ENCODE data around the gene SLAMF9.

Gene SLAMF9

DNA sequence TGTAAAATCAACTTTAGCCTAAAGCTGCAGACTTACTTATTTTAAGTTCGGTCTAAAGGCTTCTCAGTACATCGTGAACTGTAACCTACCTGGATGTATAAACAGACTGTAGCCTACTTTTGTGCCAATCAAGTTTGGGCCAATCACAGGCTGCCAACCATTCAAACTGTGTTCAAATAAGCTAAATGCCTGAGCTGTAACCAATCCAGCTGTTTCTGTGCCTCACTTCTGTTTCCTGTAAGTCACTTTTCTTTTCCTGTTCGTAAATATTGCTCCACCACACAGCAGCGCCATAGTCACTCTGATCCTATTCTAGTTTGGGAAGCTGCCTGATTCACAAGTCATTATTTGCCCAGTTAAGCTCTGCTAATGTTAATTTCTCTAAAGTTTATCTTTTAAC is 37.5 kb upstream of the SLAMF9 start:
- no peak for ATAC-seq
- no peak for TF ChIP-seq OSR1 (CRISPR knock-in tag; IDR thresholded peaks at IDR 0.05)
- no peak for TF ChIP-seq ARNTL (CRISPR knock-in tag; IDR thresholded peaks at IDR 0.05; ENCODE audit: borderline replicate concordance, low read depth)
- TF ChIP-seq, protein P1, sequence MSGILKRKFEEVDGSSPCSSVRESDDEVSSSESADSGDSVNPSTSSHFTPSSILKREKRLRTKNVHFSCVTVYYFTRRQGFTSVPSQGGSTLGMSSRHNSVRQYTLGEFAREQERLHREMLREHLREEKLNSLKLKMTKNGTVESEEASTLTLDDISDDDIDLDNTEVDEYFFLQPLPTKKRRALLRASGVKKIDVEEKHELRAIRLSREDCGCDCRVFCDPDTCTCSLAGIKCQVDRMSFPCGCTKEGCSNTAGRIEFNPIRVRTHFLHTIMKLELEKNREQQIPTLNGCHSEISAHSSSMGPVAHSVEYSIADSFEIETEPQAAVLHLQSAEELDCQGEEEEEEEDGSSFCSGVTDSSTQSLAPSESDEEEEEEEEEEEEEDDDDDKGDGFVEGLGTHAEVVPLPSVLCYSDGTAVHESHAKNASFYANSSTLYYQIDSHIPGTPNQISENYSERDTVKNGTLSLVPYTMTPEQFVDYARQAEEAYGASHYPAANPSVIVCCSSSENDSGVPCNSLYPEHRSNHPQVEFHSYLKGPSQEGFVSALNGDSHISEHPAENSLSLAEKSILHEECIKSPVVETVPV (CRISPR knock-in tag; IDR thresholded peaks at IDR 0.05) = no peak

DNA sequence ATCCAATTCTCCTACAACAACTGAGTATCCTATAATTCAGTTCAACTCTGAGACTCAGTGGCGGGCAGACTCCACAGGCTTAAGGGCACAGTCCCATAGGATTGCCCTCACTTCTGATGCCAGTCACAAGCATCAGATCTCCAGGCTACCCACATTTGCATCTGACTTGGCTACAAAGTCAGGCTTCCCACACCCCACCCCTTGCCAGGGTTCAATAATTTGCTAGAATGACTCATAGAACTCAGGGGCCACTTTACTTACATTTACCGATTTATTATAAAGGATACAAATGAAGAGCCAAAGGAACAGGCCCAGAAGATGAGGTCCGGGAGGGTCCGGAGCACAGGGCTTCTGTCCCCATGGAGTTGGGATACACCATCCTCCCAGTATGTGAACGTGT is 36.0 kb upstream of the SLAMF9 start:
- no peak for ATAC-seq
- no peak for TF ChIP-seq TOX (CRISPR knock-in tag; IDR thresholded peaks at IDR 0.05; ENCODE audit: borderline replicate concordance)

DNA sequence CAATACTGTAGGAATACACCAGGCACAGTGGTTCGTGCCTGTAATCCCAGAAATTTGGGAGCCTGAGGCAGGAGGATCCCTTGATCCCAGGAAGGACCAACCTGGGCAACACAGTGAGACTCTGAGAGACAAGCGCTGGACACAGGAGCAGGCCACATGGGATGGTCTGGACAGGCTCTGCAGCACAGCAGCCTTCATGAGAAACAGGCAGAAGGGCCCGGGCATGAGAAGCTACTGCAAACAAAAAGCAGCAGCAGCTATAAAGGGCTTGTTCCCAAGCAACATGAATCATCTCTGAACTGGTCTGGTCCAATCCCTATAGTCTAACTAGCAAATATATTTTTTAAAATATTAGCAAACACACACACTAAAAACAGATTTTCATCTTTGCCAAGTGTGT is 35.5 kb upstream of the SLAMF9 start:
- no peak for ATAC-seq
- no peak for TF ChIP-seq ZNF70 (CRISPR knock-in tag; IDR thresholded peaks at IDR 0.05)
- TF ChIP-seq BACH2 (CRISPR knock-in tag; IDR thresholded peaks at IDR 0.05; ENCODE audit: borderline replicate concordance) = no peak
- no peak for TF ChIP-seq RARB (CRISPR knock-in tag; IDR thresholded peaks at IDR 0.05)
- TF ChIP-seq, protein P1 (CRISPR knock-in tag; IDR thresholded peaks at IDR 0.05) = no peak
- no peak for TF ChIP-seq CSDC2 (CRISPR knock-in tag; IDR thresholded peaks at IDR 0.05)
- TF ChIP-seq ARNTL (CRISPR knock-in tag; IDR thresholded peaks at IDR 0.05; ENCODE audit: borderline replicate concordance, low read depth) = no peak
- no peak for TF ChIP-seq ZNF8 (CRISPR knock-in tag; IDR thresholded peaks at IDR 0.05)
- TF ChIP-seq ZFP3 (CRISPR knock-in tag; IDR thresholded peaks at IDR 0.05) = no peak
- TF ChIP-seq TOX (CRISPR knock-in tag; IDR thresholded peaks at IDR 0.05; ENCODE audit: borderline replicate concordance) = no peak
- no peak for TF ChIP-seq OSR1 (CRISPR knock-in tag; IDR thresholded peaks at IDR 0.05)
- TF ChIP-seq, protein P2, sequence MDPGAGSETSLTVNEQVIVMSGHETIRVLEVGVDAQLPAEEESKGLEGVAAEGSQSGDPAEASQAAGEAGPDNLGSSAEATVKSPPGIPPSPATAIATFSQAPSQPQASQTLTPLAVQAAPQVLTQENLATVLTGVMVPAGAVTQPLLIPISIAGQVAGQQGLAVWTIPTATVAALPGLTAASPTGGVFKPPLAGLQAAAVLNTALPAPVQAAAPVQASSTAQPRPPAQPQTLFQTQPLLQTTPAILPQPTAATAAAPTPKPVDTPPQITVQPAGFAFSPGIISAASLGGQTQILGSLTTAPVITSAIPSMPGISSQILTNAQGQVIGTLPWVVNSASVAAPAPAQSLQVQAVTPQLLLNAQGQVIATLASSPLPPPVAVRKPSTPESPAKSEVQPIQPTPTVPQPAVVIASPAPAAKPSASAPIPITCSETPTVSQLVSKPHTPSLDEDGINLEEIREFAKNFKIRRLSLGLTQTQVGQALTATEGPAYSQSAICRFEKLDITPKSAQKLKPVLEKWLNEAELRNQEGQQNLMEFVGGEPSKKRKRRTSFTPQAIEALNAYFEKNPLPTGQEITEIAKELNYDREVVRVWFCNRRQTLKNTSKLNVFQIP (CRISPR knock-in tag; IDR thresholded peaks at IDR 0.05; ENCODE audit: borderline replicate concordance, low read depth) = no peak
- TF ChIP-seq, protein P3, sequence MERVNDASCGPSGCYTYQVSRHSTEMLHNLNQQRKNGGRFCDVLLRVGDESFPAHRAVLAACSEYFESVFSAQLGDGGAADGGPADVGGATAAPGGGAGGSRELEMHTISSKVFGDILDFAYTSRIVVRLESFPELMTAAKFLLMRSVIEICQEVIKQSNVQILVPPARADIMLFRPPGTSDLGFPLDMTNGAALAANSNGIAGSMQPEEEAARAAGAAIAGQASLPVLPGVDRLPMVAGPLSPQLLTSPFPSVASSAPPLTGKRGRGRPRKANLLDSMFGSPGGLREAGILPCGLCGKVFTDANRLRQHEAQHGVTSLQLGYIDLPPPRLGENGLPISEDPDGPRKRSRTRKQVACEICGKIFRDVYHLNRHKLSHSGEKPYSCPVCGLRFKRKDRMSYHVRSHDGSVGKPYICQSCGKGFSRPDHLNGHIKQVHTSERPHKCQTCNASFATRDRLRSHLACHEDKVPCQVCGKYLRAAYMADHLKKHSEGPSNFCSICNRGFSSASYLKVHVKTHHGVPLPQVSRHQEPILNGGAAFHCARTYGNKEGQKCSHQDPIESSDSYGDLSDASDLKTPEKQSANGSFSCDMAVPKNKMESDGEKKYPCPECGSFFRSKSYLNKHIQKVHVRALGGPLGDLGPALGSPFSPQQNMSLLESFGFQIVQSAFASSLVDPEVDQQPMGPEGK (CRISPR knock-in tag; IDR thresholded peaks at IDR 0.05; ENCODE audit: borderline replicate concordance) = no peak
- TF ChIP-seq TCF4 (CRISPR knock-in tag; IDR thresholded peaks at IDR 0.05; ENCODE audit: borderline replicate concordance) = no peak
- TF ChIP-seq, protein P4, sequence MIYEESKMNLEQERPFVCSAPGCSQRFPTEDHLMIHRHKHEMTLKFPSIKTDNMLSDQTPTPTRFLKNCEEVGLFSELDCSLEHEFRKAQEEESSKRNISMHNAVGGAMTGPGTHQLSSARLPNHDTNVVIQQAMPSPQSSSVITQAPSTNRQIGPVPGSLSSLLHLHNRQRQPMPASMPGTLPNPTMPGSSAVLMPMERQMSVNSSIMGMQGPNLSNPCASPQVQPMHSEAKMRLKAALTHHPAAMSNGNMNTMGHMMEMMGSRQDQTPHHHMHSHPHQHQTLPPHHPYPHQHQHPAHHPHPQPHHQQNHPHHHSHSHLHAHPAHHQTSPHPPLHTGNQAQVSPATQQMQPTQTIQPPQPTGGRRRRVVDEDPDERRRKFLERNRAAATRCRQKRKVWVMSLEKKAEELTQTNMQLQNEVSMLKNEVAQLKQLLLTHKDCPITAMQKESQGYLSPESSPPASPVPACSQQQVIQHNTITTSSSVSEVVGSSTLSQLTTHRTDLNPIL (CRISPR knock-in tag; IDR thresholded peaks at IDR 0.05; ENCODE audit: low read depth) = no peak

DNA sequence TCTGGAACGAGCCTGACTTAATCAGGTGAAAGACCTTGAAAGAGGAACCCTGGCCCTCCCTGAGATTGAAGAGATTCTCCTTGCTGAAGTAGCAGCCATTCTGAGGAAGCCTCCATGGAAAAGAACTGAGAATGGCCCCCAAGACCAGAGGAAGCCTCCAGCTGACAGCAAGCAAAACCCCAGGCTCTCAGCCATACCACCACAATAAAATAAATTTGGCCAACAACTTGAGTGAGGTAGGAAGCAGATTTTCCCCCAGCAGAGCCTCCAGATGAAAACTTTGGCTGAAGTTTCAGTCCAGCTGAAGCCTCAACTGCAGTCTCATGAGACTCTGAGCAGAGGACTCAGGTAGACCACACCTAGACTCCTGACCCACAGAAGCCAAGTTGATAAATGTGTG is 34.0 kb upstream of the SLAMF9 start:
- TF ChIP-seq ZNF565 (CRISPR knock-in tag; conservative IDR thresholded peaks at IDR 0.05; ENCODE audit: low read depth) = no peak
- no peak for TF ChIP-seq BACH2 (CRISPR knock-in tag; IDR thresholded peaks at IDR 0.05; ENCODE audit: borderline replicate concordance)
- no peak for TF ChIP-seq ZFP30 (CRISPR knock-in tag; IDR thresholded peaks at IDR 0.05)
- no peak for TF ChIP-seq ZNF70 (CRISPR knock-in tag; IDR thresholded peaks at IDR 0.05)
- TF ChIP-seq OSR1 (CRISPR knock-in tag; IDR thresholded peaks at IDR 0.05) = no peak
- TF ChIP-seq PPARA (CRISPR knock-in tag; IDR thresholded peaks at IDR 0.05; ENCODE audit: borderline replicate concordance) = no peak
- no peak for TF ChIP-seq SNAI2 (CRISPR knock-in tag; IDR thresholded peaks at IDR 0.05)
- ATAC-seq = no peak

DNA sequence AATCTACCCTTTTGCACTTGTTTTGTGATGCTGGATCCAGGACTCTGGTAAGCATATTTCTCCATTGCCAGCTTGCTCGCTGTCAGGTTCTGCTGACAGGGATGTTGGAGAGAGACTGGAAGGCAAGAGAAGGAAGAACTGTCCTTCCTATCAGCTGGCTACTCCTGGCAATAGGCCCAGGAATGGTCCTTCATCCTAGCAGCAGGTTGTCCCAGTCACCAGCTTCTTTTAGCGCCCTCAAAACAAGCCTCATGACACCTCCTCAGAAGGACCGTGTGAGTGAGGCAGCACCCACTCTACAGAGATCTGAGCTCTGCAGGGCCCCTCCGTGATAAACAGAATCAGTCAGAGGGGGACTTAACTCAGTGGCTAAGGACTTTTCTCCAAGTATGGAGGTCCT is 33.1 kb upstream of the SLAMF9 start:
- ATAC-seq = no peak
- TF ChIP-seq ESRRG (CRISPR knock-in tag; IDR thresholded peaks at IDR 0.05) (no peak), TCF4 (CRISPR knock-in tag; IDR thresholded peaks at IDR 0.05; ENCODE audit: borderline replicate concordance) (no peak), ZFP3 (CRISPR knock-in tag; IDR thresholded peaks at IDR 0.05) (no peak), BACH2 (CRISPR knock-in tag; IDR thresholded peaks at IDR 0.05; ENCODE audit: borderline replicate concordance) (no peak), OSR1 (CRISPR knock-in tag; IDR thresholded peaks at IDR 0.05) (no peak), ZFP30 (CRISPR knock-in tag; IDR thresholded peaks at IDR 0.05) (no peak), ARNTL (CRISPR knock-in tag; IDR thresholded peaks at IDR 0.05; ENCODE audit: borderline replicate concordance, low read depth) (no peak), TOX (CRISPR knock-in tag; IDR thresholded peaks at IDR 0.05; ENCODE audit: borderline replicate concordance) (no peak), ZNF565 (CRISPR knock-in tag; conservative IDR thresholded peaks at IDR 0.05; ENCODE audit: low read depth) (no peak), GLIS3 (CRISPR knock-in tag; IDR thresholded peaks at IDR 0.05) (no peak), ISL1 (CRISPR knock-in tag; IDR thresholded peaks at IDR 0.05) (no peak)
- TF ChIP-seq, protein P5, sequence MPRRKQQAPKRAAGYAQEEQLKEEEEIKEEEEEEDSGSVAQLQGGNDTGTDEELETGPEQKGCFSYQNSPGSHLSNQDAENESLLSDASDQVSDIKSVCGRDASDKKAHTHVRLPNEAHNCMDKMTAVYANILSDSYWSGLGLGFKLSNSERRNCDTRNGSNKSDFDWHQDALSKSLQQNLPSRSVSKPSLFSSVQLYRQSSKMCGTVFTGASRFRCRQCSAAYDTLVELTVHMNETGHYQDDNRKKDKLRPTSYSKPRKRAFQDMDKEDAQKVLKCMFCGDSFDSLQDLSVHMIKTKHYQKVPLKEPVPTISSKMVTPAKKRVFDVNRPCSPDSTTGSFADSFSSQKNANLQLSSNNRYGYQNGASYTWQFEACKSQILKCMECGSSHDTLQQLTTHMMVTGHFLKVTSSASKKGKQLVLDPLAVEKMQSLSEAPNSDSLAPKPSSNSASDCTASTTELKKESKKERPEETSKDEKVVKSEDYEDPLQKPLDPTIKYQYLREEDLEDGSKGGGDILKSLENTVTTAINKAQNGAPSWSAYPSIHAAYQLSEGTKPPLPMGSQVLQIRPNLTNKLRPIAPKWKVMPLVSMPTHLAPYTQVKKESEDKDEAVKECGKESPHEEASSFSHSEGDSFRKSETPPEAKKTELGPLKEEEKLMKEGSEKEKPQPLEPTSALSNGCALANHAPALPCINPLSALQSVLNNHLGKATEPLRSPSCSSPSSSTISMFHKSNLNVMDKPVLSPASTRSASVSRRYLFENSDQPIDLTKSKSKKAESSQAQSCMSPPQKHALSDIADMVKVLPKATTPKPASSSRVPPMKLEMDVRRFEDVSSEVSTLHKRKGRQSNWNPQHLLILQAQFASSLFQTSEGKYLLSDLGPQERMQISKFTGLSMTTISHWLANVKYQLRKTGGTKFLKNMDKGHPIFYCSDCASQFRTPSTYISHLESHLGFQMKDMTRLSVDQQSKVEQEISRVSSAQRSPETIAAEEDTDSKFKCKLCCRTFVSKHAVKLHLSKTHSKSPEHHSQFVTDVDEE (CRISPR knock-in tag; IDR thresholded peaks at IDR 0.05) = no peak
- TF ChIP-seq, protein P1 (CRISPR knock-in tag; IDR thresholded peaks at IDR 0.05) = no peak
